Stimulated activated CD4-positive, alpha-beta T cell treated with anti-CD3 and anti-CD28 coated beads, TNF-alpha, amount 100 ng/mL, for 1 hour (primary cell): ENCODE data around the gene STK39.

Experiments used
- DNase-seq, 3 donors: peaks; one replicate each; pipeline ENCODE4 v3.0.0-alpha.2; 2020; ENCODE audit warnings: low read depth in 3 of 3, low spot score in 1 of 3

The STK39 gene

GRCh38 chr2:167964650-167965413 is 282.6 kb downstream of the STK39 start:
- no peak for DNase-seq

DNA sequence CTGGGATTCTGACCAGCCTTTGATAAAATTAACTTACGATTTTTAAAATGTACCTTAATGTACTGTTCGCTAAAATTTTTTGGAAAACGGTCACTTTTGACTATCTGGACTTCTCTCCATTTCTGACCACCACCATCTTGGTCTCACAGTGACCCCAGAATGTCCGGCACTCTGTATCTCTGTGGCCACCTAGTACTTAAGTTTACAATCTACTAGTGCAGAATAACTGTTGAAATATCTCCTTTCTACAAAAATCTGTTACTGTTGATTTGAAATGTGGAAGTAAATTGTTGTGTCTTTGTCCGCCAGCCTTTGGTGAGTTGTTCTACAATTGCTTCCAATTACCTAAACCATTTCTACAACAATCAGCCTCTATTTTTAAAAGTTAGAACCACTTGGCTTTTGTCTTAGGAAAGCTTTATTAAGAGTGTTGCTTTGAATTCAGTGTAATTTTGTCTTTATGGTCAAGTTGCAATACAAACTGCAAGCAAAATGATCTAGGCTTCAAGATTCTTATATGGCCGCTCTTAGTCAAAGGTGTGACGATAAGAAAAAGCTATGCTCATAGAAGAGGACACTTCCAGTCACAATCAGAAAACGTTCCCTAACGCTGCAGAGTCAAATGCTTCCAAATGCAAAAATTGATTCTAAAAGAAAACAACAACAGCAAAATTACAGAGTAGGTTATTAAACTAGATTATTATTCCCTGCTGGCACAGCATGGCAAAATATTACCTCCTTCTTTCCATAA is 283.3 kb downstream of the STK39 start:
- no peak for DNase-seq

- DNase-seq = no peak
Observed at GRCh38 chr2:167962436-167963226, 284.8 kb downstream of the STK39 start.

DNA sequence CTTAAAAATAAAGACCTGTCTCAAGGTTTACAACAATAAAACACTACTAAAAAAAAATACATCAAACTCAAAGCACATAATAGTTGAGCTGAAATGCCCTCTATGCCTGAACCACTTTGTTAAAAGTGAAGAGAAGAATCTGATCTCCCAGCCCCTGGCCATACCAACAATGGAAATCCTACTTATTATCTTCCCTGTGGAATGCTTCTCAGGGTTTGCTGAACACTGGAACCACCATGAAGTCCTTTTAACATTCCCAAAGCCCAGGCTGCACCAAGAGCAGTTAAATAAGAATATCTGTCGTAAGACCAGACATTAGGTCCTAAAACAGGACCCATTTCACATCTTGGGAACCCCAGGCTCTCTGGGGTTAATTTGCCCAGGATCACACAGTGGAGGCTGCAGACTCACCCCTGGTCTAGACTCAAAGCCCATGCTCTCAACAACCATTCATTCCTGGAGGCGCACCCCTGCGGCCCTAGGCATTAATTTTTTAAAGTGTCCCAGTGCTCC is 285.8 kb downstream of the STK39 start:
- no peak for DNase-seq

GRCh38 chr2:167960089-167960747 is 287.2 kb downstream of the STK39 start:
- DNase-seq = no peak

DNA sequence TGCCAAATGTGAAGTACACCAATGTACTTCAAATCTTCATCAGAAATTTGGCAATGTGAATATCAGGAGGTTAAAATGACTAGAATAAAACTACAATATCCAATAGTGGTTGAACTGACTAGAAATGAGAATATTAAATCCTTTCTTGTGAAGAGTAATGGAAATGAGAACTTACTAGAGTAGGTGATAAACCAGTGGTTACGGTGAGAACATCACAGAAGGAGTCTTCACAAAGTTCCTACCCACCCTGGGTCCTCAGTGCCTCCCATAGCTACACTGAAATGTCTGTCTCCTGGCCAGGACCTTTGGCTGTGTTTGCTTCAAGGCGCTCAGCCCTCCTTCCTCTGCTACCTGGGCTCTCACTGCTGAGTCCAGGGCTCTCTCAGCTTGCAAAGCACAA is 289.7 kb downstream of the STK39 start:
- no peak for DNase-seq

DNA sequence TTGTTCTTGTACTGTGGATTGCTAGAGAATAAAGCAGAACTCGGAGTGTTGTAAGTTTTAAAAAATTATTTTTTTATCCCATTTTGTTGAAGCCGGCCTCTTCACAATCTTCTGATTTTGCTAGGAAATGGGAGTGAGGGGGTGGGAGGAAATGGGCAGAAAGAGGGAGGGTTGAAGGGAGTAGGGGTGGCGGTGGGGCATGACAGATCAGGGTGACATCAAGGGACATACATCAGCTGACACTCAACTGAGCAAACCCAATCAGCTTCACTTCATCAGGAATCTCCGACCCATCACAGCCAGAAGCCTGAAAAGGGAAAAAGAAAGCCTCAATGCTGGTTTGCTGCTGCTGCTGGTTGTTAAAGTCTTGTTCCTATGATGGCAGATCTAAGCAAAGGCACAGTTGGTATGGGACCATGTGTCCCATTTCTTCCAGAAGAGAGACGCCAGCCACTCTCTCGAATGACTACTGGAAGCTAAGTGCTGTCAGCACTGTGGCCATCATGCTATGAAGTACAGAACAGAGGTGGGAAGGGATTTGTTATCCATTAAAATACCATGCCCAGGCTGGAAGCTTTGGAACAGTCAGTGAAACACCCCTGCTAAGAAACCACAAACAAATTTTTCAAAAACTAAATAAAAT is 292.0 kb downstream of the STK39 start:
- no peak for DNase-seq

DNA sequence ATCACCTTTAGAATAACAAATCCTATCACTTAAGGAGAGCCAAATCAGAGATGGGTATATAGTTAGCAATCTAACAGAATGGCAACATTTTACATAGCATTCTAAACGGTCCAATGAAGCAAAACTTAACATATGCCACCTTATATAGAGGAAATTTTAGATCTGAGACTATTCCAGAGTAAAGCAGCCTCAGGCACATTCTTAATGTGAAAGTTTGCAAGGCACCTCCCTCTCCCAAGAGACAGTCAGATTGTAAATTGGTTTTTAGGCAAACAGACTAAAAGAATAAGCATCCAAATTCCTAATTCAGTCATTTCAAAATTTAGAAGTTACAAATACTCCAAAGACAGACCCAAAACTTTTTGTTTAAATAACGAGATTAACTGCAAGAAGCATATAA is 292.9 kb downstream of the STK39 start:
- DNase-seq = no peak

GRCh38 chr2:167953776-167954175 is 293.6 kb downstream of the STK39 start:
- no peak for DNase-seq

- no peak for DNase-seq
Observed at GRCh38 chr2:167950571-167950970, 296.8 kb downstream of the STK39 start.

DNA sequence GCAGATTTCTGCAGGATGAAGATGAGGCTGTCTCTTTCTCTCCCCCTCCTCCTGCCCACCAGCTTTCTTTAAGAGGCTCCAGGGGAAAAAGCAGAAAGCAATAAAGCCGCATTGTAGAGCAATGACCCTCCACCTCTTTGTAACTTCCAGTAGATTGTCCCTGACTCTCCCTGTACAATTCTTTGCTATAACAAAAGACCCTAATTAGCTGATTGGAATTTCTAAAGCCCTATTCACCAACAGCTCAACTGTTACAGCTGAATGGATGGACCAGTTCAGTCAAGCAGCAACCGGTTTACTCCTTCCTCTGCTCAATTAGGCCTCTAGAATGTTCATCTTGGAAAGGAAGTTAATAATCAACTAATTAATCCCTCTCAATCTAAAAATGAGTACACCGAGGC is 301.0 kb downstream of the STK39 start:
- DNase-seq = no peak

GRCh38 chr2:167945660-167946368 is 301.6 kb downstream of the STK39 start:
- DNase-seq = no peak

GRCh38 chr2:167944825-167945659 is 302.4 kb downstream of the STK39 start:
- DNase-seq = no peak

DNA sequence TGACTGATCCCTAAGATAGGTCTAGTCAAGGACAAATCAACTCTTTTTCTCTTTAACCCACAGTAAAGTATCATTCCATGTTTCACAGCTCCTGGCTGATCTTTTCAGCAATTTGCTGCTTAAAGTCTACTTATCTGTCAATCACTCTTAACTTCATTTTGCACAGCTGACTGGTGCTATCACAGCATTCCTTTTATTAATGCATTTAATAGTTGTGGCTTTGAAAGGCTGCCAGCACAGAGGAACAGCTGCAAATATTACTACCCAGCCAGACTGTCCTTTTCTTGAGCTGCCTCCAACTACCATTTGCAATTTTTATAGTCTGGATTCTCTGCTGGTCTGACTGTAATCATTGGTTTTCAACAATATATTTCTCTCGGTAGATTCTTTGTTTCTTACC is 303.5 kb downstream of the STK39 start:
- DNase-seq = no peak

DNA sequence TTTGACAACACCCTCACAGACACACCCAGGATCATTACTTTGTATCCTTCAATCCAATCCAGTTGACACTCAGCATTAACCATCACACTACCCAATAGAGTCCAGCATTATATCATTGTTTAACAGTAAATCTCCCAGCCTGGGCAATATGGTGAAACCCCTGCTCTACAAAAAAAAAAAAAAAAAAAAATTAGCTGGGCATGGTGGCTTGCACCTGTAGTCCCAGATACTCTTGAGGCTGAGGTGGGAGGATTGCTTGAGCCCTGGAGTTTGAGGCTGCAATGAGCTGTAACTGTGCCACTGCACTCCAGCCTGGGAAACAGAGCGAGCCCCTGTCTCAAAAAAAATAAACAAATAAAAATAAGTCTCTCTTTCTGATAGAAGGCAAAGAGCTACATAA is 304.0 kb downstream of the STK39 start:
- DNase-seq = no peak

GRCh38 chr2:167942366-167943081 is 304.9 kb downstream of the STK39 start:
- DNase-seq = no peak

DNA sequence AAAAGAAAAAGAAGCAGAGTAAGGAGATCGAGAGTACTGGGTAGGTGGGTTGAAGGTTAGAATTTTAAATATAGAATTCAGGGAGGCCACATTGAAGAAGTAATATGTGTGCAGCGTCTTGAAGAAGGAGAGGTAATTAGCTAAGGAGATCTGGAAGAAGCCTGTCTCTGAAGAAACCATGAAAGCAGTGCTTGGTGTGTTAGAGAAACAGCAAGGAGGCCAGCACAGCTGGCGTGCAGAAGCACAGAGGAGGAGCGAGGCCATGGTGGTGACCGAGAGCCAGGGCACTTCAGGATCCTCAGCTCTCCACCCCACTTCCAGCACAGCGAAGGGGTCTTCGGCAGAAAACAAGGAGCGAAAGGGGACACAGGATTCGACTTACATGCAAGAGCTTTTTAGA is 305.8 kb downstream of the STK39 start:
- no peak for DNase-seq

DNA sequence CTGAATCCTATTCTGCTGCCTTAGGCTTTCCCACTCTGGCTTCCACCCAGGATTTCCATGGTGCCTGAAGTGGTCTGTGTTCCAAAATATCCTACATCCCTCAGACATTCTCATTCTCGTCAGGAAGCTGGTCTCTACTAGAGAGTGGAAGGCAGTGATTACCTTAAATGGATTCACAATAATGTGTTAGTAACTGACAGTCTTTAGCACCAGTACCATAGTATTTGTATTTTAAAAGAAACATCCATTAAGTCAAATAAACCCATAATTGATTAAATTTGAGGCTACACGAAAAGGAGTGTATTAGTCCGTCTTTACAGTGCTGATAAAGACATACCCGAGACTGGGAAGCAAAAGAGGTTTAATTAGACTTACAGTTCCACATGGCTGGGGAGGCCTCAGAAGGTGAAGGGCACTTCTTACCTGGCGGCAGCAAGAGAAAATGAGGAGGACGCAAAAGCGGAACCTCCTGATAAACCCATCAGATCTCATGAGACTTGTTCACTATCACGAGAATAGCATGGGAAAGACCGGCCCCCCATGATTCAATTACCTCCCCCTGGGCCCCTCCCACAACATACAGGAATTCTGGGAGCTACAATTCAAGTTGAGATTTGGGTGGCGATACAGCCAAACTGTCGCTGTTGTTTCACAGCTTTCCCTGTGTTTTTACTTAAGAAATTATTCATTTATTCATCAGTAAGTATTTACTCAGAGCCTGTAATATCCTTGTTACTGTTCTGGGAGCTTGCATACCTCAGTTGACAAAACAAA is 306.5 kb downstream of the STK39 start:
- DNase-seq = no peak
